Fibroblast of skin of left biceps (primary cell): ENCODE results near the gene INO80B.
"Not testable (repeated sequence)": the region's sequence is repeated elsewhere in the genome, so short reads cannot be mapped to it uniquely, and the experiment has no call there.

Experiments
- DNase-seq, 2 experiments: peaks; one replicate each; pipeline ENCODE4 v3.0.0-alpha.2; 2013; ENCODE audit warnings: low read depth in 2 of 2

INO80B gene

DNA sequence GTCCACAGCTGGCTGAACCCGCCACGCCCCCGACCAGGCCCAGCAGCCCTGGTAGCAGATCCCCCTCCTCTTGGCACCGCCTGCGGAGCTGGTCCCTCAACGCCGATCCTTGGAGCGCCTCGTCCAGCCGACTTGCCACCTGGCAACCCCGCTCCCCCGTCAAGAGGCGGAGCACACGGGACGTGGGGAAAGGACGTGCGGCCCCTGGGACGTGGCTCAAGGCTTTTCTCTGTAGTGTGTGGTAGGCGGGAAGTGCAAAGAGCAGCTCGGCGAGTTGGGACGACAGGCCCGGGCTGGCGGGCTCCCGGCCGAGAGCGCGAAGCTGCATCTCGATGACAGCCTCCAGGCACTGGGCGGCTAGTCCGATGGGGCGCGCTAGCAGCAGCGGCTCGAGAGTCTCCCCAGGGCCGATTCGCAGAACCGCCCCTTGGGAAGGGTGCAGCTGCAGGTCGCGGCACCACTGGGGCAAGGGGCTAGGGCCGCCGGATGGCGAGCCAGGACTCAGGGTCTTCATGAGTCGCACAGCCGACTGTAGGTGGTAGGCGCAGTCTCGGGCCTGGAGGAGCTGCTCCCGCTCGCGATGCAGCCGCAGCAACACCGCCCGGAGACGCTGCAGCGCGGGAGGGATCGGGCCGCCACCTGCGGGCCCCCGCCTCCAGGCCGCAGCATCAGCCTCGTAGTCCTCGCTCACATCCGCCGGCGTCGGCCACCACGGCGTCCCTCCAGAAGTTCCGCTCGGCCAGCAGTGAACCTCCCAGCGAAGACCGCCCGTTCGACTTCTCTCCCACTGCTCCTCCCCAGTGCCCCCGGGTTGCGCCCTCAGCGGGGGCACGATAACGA lies 27.3 kb downstream of the INO80B start:
- DNase-seq = no peak

DNA sequence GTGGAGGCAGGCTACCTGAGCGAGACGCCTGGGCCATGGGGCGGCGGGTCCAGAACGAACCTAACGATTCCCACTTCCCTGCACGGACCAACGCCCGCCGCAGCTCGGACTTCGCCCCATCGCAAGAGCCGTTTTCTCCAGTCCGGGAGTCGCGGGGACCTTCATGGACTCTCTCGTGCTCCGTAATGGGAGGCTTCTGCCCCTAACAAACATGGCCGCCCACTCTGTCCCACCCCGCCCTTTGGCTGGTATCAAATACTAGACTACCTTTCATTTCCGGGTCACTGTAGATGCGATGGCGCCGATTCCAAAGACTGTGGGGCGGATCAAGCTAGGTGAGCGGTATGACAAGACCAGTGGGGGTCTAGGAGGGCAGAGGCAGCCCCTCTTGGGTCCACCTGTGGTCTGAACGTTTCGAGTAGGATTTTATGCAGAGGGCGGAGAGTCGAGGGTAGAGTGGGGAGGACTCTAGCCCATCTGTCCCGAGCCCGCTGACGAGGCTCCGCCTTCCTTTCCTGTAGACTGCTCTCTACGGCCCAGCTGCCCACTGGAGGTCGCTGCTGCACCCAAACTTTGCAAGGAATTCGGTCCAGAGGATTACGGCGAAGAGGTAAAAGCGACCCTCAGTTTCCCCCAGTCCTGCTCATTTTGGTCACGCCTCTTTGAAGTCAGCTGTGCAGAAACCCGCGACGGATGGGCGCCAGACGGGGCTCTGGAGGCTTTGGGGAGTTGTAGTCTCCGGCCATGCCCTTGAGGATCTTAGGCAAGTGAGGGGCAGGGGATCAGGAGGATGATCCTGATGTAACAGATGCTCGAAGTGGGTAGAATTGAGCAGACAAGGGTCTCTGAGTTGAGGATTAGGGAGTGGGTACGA lies 28.2 kb downstream of the INO80B start, which contains the start of the genes CCDC142 and TTC31:
CCDC142 (minus strand) TSS at position 198 of the 874 bp plus-strand sequence; CDS start at position 37, 161 bp downstream.
TTC31 (plus strand) TSS at position 281 of the 874 bp plus-strand sequence; CDS start at position 296, 15 bp downstream.
- DNase-seq = peak; percentile 80 to 84

DNA sequence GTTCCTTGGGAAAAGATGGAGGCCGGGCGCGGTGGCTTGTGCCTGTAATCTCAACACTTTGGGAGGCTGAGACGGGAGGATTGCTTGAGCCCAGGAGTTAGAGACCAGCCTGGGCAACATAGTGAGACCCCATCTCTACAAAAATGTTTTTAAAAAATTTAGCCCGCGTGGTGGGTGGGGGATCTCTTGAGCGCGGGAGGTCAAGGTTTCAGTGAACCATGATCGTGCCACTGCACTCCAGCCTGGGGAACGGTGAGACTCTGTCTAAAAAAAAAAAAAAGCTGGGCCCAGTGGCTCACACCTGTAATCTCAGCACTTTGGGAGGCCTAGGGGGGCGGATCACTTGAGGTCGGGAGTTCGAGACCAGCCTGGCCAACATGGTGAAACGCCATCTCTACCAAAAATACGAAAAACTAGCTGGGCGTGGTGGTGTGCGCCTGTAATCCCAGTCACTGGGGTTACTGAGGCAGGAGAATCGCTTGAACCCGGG lies 28.8 kb downstream of the INO80B start:
- DNase-seq = not testable (repeated sequence)

DNA sequence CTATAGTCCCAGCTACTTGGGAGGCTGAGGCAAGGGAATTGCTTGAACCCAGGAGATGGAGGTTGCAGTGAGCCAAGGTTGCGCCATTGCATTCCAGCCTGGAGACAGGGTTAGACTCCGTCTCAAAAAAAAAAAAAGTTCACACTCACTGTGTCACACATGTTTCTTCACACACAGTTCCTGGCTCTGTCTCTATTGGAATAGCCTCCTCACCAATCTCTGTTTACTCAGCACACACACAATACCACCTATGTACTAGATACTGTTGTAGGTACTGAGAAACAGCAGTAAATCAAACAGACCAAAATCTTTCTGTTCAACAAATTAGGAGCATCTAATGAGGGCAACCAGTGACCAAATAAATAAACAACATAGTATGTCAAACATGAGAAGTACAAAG lies 31.3 kb downstream of the INO80B start:
- DNase-seq = no peak

DNA sequence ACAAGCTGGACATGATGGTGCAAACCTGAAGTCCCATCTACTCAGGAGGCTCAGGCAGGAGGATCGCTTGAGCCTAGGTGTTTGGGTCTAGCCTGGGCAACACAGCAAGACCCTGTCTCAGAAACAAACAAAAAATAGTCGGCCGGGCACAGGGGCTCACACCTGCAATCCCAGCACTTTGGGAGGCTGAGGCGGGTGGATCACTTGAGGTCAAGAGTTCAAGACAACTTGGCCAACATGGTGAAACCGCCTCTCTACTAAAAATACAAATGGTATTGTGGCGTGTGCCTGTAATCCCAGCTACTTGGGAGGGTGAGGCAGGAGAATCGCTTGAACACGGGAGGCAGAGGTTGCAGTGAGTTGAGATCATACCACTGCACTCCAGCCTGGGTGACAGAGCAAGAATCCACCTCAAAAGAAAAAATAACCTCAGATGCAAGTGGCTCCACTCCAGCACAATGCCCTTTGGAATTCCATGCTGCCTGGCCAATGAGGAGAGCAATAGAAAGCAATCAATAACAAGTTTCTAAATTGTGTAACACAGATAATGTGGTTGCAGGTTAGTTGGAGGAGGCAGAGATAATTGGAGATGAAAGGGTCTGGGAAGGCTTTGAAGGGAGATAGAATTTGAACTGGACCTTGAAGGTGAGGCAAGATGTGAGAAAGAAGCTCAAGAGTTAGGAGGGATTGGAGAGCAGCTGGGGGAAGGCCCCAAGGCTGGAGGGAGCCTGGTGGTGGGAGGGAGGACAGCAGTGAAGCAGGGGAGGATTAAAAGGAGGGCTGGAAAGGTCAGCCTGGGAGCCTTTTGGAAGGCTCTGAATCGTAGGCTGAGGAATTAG lies 34.0 kb downstream of the INO80B start:
- DNase-seq = no peak

DNA sequence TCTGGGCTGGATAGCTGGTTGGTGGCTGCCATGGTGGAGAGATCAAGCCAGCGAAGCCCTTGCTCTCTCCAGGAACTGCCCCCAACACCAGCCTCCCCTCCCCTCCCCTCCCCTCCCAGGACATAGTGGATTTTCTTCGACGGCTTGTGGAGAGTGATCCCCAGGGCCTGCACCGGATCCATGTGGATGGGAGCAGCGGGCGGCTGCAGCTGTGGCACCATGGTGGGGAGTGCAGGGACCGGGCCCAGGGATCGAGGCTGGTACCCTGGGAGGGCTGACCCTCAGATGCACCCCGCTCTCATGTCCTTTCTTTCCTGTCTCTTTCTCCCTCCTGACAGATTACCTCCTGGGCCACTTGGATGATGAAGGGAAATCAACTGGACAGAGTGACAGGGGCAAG lies 35.0 kb downstream of the INO80B start:
- no peak for DNase-seq

DNA sequence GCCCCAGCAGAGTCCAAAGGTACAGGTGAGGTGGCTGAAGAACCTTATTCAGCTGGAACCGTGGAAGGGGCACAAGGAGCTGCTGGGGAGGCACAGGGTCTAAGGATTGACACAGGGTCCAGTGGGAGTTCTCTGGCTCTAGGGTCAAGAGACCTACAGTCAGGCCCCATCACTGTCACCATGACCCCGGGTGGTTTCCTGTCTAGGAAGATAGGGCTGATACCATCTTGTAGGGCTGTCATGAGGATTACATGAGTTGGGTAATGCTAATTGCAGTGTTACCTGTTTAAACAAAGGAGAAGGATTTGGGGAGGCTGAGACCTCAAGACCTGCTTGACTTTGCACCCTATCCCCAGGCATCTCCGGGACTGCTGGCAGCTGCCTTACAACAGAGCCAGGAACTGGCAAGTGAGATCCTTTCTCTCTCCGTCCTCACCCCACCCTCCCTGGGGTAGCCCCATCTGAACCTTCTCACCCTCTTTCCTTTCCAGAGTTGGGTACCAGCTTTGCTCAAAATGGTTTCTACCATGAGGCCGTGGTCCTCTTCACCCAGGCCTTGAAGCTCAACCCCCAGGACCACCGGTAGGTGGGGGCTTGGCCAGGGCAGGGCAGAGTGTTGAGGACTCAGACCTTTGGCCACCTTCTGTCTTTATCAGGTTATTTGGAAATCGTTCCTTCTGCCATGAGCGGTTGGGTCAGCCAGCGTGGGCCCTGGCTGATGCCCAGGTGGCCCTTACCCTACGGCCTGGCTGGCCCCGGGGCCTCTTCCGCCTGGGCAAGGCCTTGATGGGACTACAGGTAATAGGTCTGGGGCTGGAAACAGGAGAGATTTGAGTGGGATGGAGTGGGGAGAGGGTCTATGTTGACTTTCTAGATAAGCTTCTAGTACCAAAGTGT lies 37.0 kb downstream of the INO80B start:
- no peak for DNase-seq

DNA sequence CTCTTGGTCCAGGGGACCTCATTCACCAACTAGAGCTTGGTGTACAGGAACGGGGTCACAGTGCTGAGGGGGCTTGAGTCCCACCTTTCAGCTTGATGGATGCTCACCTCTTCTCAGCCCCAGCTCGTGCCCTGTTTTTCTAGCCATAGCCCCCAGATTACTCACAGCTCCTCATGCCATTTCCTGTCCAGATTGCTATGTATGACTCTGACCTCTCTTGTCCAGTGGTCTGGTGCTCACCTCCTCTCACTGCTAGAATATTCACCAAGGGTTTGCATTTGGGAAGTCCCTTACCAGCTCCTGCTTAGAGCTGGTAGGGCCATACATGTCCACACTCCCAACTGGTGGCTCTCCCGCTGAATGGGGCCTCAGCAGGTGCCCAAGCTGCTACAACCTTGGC lies 38.7 kb downstream of the INO80B start:
- DNase-seq = no peak

DNA sequence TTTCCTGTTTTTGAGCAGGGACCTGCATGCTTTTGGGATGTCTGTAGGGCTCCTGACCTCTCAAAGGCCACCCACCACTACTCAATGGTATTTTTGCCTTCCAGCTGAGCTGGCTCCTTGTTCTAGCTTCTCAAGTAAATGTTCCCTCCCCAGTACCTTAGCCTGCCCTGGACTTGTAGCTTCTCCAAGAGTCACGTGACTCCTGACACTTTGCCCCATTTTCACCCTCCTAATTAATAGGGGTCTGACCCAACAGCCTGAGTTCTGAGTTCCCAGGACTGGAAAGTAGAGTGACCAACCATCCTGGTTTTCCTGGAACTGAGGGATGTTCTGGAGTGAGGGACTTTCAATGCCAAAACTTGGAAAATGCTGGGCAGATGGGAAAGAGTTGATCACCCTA lies 40.6 kb downstream of the INO80B start:
- DNase-seq = no peak

DNA sequence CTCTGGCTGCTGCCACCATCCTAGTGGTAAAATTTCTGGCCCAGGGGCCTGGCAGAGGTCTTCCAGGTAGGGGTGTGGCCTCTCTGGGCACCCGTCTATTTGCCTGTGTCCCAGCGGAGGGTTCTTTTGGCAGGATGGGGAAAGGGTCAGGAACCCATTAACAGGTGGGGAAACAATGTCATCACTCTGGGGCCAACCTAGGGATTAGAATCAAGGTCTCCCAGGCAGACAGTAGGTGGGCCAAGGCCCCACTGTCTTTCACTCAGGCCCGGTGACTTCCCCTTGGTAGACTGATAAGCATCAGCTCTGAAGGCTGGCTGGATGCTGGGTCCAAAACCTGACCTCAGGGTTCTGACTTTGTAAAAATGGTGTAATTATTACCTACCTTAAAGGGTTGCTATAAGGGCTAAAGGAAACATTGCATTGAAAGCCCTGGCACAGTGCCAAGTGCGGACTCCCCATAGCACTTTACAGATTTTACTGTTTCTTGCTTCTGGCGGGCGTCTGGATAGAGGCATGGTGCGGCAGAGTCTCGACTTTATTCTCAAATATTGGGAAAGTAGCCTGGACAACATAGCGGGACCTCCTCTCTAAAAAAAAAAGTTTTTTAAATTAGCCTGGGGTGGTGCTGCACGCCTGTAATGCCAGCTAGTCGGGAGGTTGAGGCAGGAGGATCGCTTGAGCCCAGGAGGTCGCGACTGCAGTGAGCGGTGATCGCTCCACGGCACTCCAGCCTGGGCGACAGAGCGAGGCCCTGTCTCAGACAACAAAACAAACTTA lies 42.3 kb downstream of the INO80B start:
- no peak for DNase-seq

DNA sequence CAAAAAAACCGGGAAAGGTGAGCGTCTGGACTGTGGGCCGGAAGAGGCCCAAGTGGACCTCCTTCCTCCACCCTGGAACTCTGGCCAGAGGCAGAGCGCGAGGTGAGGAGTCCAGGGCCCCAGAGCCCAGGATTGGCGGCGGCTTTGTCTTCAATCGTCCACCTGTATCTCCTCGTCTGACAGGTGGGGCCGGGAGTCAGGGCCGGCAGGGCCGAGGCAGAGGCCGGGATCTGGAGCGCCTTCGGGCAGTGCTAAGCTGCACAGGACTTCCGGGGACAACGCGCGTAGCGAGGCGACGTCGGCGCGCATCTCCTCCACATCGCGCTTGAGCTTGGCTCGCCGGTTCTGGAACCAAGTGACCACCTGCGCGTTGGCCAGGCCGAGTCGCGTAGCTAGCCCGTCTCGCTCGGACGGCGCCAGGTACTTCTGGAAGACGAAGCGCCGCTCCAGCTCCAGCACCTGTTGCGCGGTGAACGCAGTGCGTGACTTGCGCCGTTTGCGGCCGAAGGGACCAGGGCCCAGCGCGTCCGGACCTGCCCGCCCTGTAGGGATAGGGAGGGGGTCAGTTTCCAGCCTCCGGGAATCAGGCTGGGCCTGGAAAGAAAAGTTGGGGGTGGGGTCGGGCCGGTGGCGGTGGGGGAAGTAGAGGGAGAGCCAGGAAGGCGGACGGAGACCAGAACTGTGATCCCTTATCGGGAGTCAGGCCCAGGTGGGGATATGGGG lies 43.1 kb downstream of the INO80B start:
- DNase-seq = no peak

DNA sequence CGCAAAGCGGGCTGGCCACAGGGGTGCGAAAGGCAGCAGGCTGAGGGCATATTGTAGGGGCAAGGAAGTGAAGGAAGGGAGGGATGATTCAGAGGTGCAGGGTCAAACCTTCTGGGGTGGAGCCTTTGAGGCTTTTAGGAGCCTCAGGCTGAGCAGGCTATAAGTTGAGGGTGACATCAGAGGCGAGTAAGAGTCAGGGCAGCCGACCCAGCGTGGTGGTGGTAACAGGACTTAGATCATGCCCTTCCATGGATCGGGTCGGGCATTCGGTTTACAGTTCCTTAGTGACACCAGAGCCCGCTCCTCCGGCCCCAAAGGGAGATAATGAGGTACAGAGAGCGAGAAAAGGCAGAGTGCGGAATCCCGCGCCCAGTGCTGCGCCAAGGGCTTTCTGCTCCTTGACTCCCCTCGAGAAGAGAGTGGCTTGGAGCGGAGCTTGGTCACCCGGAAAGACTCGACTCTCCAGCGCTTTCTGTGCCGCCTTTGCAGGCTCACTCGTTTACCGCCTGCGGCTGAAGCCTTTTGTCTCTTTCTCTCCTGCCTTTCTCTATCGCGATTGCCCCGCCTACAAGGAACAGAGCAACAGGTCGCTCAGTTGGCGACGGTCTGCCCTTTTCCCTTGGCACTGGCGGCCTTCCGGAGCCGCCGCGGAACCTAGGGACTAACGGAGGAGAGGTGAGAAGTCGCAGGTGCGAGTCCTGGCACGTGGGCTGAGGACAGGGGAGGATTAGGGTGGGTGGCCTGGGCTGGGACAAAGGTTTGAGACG lies 43.8 kb downstream of the INO80B start:
- DNase-seq = no peak

DNA sequence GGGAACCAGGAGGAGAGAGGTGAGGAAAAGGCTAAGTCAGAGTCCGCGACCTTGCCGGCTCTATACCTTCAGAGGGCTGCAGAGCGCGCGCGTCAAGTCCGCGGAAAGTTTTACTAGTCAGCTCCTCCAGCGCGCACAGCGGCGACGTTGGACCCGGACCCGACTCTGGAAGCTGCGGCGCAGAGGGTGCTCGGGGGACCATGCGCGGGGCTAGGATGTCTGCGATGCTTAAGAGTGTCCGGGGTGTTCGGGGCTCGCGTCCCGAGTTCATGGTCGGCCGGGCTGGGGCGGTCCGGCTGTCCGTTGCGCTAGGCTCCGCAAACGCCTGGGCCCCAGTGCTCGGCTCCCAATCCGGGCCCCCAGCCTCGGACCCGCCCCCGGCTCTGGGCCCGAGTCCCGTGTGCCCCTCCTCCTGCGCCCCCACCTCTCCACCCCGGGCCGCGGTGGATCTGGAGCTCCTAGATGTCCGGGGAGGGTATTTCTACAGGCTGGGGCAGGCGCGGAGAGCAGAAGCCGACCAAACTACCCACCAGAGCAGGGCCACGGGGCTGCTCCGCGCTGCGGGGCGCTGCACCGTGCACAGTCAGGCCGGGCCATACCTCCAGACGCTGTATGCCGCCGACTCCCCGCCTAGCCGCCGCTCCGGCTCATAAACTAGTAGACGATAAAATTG lies 44.5 kb downstream of the INO80B start, which contains the start of gene LBX2:
LBX2 (minus strand) TSS at position 337 of the 673 bp plus-strand sequence; CDS start at position 271, 66 bp downstream.
- no peak for DNase-seq

DNA sequence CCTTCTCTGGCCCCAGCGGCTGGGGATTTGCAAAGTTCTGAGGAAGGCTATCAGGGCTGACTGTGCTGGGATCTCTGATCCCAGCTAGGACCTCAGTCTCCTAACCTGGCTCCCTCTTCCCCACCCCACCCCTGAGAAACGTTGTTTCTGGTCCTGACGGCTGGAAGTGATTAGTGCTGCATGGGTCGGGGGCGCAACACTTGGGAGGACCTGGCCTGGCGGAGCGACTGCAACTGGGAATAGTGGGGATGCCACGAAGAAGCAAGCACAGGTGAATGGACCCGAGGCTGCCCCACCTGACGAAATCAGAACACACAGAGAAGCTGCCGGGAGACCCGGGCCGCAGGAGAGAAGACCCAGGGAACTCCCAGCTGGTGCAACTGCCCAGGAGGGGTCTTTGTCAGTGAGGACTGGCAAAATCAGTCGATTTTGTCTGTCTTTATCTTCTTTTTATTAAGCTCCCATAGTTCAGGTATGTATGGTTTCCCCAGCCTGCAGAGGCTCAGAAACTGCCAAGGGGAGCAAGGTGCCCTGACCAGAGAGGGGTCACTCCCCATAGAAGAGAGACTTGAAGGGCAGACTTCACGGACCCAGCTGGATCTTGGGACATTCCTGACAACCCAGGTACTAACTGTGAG lies 45.2 kb downstream of the INO80B start:
- no peak for DNase-seq

DNA sequence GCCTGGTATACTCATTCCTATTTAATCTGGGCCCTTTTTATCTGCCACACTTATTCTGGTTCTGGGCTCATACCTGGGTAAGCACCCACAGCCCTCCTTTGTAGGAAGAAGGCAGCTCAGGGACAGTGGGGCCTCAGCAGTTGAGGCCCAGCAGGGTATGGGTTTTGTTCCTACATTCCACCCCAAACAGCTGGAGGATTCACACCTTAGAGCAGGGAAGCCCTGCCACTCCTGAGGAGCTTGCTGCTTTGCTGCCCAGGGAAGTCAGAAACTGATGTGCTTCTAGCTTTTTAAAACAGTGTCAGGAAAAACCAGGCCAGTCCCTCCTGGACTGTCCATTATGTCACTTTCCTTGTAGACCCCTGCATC lies 45.7 kb downstream of the INO80B start:
- DNase-seq = no peak

DNA sequence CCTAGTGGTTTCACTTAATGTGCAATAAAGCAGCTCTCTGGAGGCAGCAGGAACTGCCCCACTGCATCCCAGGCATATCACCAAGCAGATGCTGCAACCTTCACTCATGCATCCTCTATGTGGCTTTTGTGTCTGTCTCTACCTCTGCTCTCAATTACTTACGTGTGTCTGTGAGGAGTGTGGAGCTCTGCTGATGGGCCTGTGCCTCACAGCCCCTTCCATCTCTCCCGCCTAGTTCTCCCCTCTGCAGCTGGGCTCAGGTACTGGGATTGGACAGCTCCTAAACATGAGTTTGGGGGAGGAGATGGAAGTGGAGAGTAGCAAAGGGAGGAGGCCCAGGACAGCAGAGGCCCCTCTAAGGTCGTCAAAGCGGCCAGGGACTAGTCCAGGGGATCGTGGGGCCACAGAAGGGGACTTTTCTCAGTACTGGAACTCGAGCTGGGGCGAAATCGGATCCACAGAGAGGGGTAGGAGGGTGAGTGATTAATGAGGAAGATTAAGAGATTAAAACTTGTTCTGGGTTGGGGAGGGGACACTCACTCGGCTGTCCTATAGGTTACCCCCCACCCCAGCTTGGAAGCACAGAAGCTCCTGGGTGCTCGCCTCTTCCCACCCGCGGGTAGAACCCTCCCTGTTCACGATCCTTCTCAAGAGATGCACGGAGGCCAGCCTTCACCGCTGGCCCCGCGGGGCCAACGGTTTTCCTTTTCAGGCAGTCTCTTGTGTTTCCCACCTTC lies 46.6 kb downstream of the INO80B start:
- no peak for DNase-seq
